GM12878 (cell line): ENCODE measurements around the gene MAFG. TPM values are rescaled to one million over a fixed set of nuclear protein-coding genes. Genes with fewer than 3 reads are reported as not detected.

ENCODE experiments used
- ATAC-seq: fragments of 200-7000 bp; cut with Tn5 transposase; 3 replicates; pipeline ENCODE4 v1.9.1; 2020; ENCODE audit warnings: mild to moderate bottlenecking, moderate library complexity
- BruUV-seq: library from RNA; stranded (reverse); fragments of 400-500 nt; replicated peaks from 2 replicates; lab custom pipeline; 2021; lab: Mats Ljungman, UMichigan
- CTCF ChIA-PET: fragments of 300-600 bp; sonication (Branson Sonifier 250); formaldehyde crosslinking; extraction: SDS; loops from one replicate; lab custom pipeline; 2021; ENCODE audit warnings: inconsistent platforms; lab: Yijun Ruan, JAX
- POLR2A ChIA-PET: fragments of 350-600 bp; formaldehyde crosslinking; extraction: SDS; loops from one replicate; lab custom pipeline; 2021; ENCODE audit warnings: inconsistent platforms; lab: Charles Lee
- RAD21 ChIA-PET: fragments of 300-600 bp; sonication (Branson Sonifier 250); formaldehyde crosslinking; loops from one replicate; lab custom pipeline; 2023; ENCODE audit warnings: antibody characterized with exemption; ENCODE audit not compliant: unreplicated experiment; lab: Charles Lee
- SMC1A ChIA-PET: fragments of 300-600 bp; sonication (Branson Sonifier 250); formaldehyde crosslinking; loops from one replicate; lab custom pipeline; 2023; ENCODE audit not compliant: unreplicated experiment, uncharacterized antibody; lab: Charles Lee
- DNase-seq: peaks from one replicate; pipeline ENCODE4 v3.0.0-alpha.2; 2011; ENCODE audit warnings: low read depth, low spot score
- FAIRE-seq: peaks from 3 replicates; lab custom pipeline; 2011; peaks lifted over from hg19 to GRCh38; lab: Jason Lieb, UNC
- H2AFZ ChIP-seq: 2 replicates; pipeline ENCODE4 v1.6.0; 2011; ENCODE audit warnings: low read depth, low read length, control low read depth; ENCODE audit not compliant: control insufficient read depth
- H3K27ac ChIP-seq: 2 replicates; pipeline ENCODE4 v1.5.1; 2011; ENCODE audit warnings: control low read depth; ENCODE audit not compliant: control insufficient read depth, insufficient read depth
- H3K27me3 ChIP-seq, 2 experiments: replicated peaks in 1 of 2; 2 replicates each; pipeline versions ENCODE4 v1.6.0 to v1.6.1; 2011; ENCODE audit warnings: low read length in 1 of 2; ENCODE audit not compliant: control insufficient read depth in 2 of 2, insufficient read depth in 2 of 2
- H3K36me3 ChIP-seq, 2 experiments: 2 replicates each; pipeline ENCODE4 v1.5.1; 2011; ENCODE audit warnings: low read length in 1 of 2; ENCODE audit not compliant: control insufficient read depth in 2 of 2, insufficient read depth in 2 of 2
- H3K4me1 ChIP-seq: 2 replicates; pipeline ENCODE4 v1.6.1; 2011; ENCODE audit warnings: mild to moderate bottlenecking, low read length, moderate library complexity, mixed read lengths; ENCODE audit not compliant: control insufficient read depth, insufficient read depth
- H3K4me2 ChIP-seq: 2 replicates; pipeline ENCODE4 v1.6.0; 2011; ENCODE audit warnings: control low read depth; ENCODE audit not compliant: control insufficient read depth, insufficient read depth
- H3K4me3 ChIP-seq: fragments of 200-600 bp; sonication (generic); 2 replicates; pipeline ENCODE4 v1.5.1; 2016
- H3K79me2 ChIP-seq: 2 replicates; pipeline ENCODE4 v1.6.0; 2011; ENCODE audit warnings: low read length; ENCODE audit not compliant: control insufficient read depth, insufficient read depth
- H3K9ac ChIP-seq: 2 replicates; pipeline ENCODE4 v1.8.0; 2011; ENCODE audit warnings: low read length, control low read depth, mixed read lengths; ENCODE audit not compliant: control insufficient read depth, insufficient read depth
- H3K9me3 ChIP-seq: replicated peaks from 3 replicates; pipeline ENCODE4 v1.5.1; 2011; ENCODE audit warnings: mild to moderate bottlenecking, low read length; ENCODE audit not compliant: control insufficient read depth, insufficient read depth
- H4K20me1 ChIP-seq: 2 replicates; pipeline ENCODE4 v1.6.0; 2011; ENCODE audit not compliant: control insufficient read depth, insufficient read depth
- HDAC6 ChIP-seq: fragments of 200-600 bp; sonication (generic); IDR thresholded peaks from one replicate; pipeline ENCODE4 v1.8.0; 2017; ENCODE audit warnings: antibody characterized with exemption; ENCODE audit not compliant: unreplicated experiment
- IKZF2 ChIP-seq, 2 experiments: fragments of 450-650 bp; IDR thresholded peaks; 2 replicates each; pipeline ENCODE4 v1.6.1; 2017; ENCODE audit warnings: mild to moderate bottlenecking in 2 of 2, moderate library complexity in 2 of 2
- MEF2B ChIP-seq: fragments of 450-650 bp; IDR thresholded peaks from 2 replicates; pipeline ENCODE4 v1.6.1; 2018; ENCODE audit warnings: mild to moderate bottlenecking, moderate library complexity; ENCODE audit not compliant: partially characterized antibody, poor library complexity, severe bottlenecking
- NBN ChIP-seq: fragments of 450-650 bp; IDR thresholded peaks from 2 replicates; pipeline ENCODE4 v1.6.1; 2016
- NFIC ChIP-seq: IDR thresholded peaks from 2 replicates; pipeline ENCODE4 v1.6.1; 2012; ENCODE audit warnings: low read depth, mild to moderate bottlenecking, inconsistent platforms, low read length, moderate library complexity
- NR2C1 ChIP-seq: fragments of 450-650 bp; IDR thresholded peaks from 2 replicates; pipeline ENCODE4 v1.6.1; 2017; ENCODE audit warnings: antibody characterized with exemption, mild to moderate bottlenecking, moderate library complexity
- PAX5 ChIP-seq: IDR thresholded peaks from 2 replicates; pipeline ENCODE4 v1.6.1; 2011; ENCODE audit warnings: low read depth, low read length, borderline replicate concordance
- POU2F2 ChIP-seq: IDR thresholded peaks from 3 replicates; pipeline ENCODE4 v1.6.1; 2011; ENCODE audit warnings: low read depth, mild to moderate bottlenecking, low read length, borderline replicate concordance
- SRF ChIP-seq, 2 experiments: IDR thresholded peaks; 2 replicates each; pipeline ENCODE4 v1.6.1; 2011; ENCODE audit warnings: low read depth in 2 of 2, low read length in 2 of 2, mild to moderate bottlenecking in 1 of 2, moderate library complexity in 1 of 2
- SUPT20H ChIP-seq: IDR thresholded peaks from 2 replicates; pipeline ENCODE4 v1.6.1; 2011; ENCODE audit warnings: low read depth, mild to moderate bottlenecking, low read length, moderate library complexity, borderline replicate concordance; ENCODE audit not compliant: control insufficient read depth
- TCF12 ChIP-seq: IDR thresholded peaks from 2 replicates; pipeline ENCODE4 v1.6.1; 2011; ENCODE audit warnings: low read depth, mild to moderate bottlenecking, low read length
- ZNF217 ChIP-seq: fragments of 450-650 bp; IDR thresholded peaks from 2 replicates; pipeline ENCODE4 v1.6.1; 2017; ENCODE audit warnings: antibody characterized with exemption, mild to moderate bottlenecking
- WGBS: methylation state at CpG from one replicate; pipeline ENCODE4 v1.1.6; 2016; ENCODE audit warnings: low lambda C conversion rate; ENCODE audit not compliant: insufficient replicate concordance, insufficient coverage; ENCODE audit errors: missing lambda C conversion rate; 5-methylcytosine and 5-hydroxymethylcytosine counted together
- in situ Hi-C: fragments of 300-500 bp; cut with MboI; formaldehyde crosslinking; loops from 9 replicates; pipeline ENCODE4 v1.14.3; 2018; ENCODE audit warnings: mixed read lengths
- intact Hi-C: fragments of 100-400 bp; cut with micrococcal nuclease; formaldehyde crosslinking; loops from one replicate; pipeline ENCODE4 v1.14.2; 2022; ENCODE audit not compliant: unreplicated experiment
- polyA plus RNA-seq, 11 experiments: library from polyadenylated mRNA; depleted of rRNA in 4 of 11; unstranded in 6 of 11; stranded (reverse) in 5 of 11; fragments of >200 nt; fragmentation: Nextera tagmentation in 4 of 11; fragmentation: Illumina TruSeq in 1 of 11; extraction: Ambion mirVana in 4 of 11; extraction: Trizol in 1 of 11; gene quantifications; 1 replicate in 1 of 11; 2 replicates in 10 of 11; pipeline versions ENCODE4 v1.2.1 to v1.2.3, GENCODE V29; 2011 to 2016; ENCODE audit warnings: inconsistent platforms in 2 of 11, missing spikeins in 2 of 11, low read depth in 1 of 11
- total RNA-seq, 4 experiments: library from RNA; depleted of rRNA in 3 of 4; stranded (reverse); fragments of >200 nt in 3 of 4; fragmentation: Illumina TruSeq in 1 of 4; extraction: Trizol in 1 of 4; gene quantifications; 2 replicates each; pipeline versions ENCODE4 v1.2.1 to v1.2.3, GENCODE V29; 2013 to 2021
- TF ChIP-seq, protein P1 (sequence below): fragments of 450-650 bp; IDR thresholded peaks from 2 replicates; pipeline ENCODE4 v1.6.1; 2016; ENCODE audit warnings: mild to moderate bottlenecking
- TF ChIP-seq, protein P2 (sequence below): IDR thresholded peaks from 2 replicates; pipeline ENCODE4 v1.6.1; 2012; ENCODE audit warnings: low read depth, low read length, improper control_type of control experiment

MAFG gene
- total and polyA plus RNA-seq, 10 of the 15 experiments (the other 5 are each of a cell fraction or from before 2014, with no cell fraction given): 0.48 to 20.1 (median 7.6) TPM

DNA sequence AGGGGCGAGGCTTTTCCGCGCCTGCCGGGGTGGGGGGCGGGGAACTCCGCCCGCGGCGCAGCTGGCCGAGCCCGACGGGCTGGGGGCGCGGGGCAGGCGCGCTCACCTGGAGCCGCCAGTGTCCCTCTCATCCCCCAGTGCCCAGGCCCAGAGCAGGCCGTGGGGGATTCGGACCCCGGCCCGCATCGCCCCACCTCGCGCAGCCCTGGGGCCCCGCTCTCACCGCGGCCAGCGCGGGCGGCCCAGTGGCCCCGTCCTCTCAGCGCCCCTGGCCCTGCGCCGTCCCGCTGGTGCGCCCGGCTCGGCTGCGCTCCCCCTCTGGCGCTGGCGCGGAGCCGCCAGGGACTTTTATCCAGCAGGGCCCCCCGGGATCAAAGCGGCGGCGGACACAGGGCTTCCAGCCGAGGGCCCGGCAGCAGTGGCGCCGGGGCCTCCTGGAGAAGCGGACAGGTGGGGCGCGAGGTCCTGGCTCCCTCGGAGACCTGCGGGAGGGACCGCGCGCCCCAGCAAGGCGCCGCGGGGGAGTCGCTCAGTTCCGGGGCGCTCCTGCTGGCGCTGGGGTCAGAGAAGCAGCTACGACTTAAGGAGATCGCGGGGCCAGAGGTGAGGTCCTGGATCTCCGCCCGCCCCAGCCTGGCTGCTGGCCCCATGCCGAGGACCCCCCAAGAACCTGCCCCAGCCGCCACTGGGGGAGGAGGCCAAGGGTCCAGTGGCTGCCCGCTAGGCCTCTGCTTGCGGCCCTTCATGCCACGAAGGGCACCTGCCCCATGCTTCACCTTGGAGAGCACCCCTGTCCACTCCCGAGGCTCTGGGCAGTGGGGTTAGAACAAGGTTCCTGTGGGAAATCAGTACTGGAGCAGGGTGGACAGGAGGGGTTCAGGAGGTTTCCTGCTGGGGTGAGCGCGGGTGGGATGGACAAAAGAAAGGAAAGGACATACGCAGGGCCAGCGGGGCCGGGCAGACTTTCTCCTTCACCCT is 34.3 kb upstream of the MAFG start:
- H3K4me2 ChIP-seq: no peak overlapping the region
- no peak overlapping the region for H3K27ac ChIP-seq
- ChIA-PET SMC1A (no interaction called here), POLR2A (no interaction called here), CTCF (no interaction called here), RAD21 (interaction anchor here (3.0 kb wide), 1 partner anchor 59 kb away, joined by 68 read pairs; the partner anchor contains the start of genes CENPX and LRRC45)
- no peak for FAIRE-seq
- H3K9me3 ChIP-seq: no peaks in the 10 kb centered on the region
- intact Hi-C loops (no loop called here), in situ Hi-C loops (no loop called here)
- no TSS peak for BruUV-seq
- DNase-seq: no peak
- ATAC-seq: no peak
- H2AFZ ChIP-seq: no peak overlapping the region
- no peak overlapping the region for H3K4me3 ChIP-seq
- peaks cover 9 to 24% of the 10 kb centered on the region in 2 experiments for H3K27me3 ChIP-seq
- H3K9ac ChIP-seq: no peak overlapping the region
- WGBS: 48% methylated on average over 54 of the region's 82 CpGs
- no peaks in the 10 kb centered on the region for H3K36me3 ChIP-seq
- H4K20me1 ChIP-seq: no peaks in the 10 kb centered on the region
- TF ChIP-seq PAX5: no peak
- TF ChIP-seq HDAC6: peak; percentile 72
- H3K79me2 ChIP-seq: no peaks in the 10 kb centered on the region
- peaks cover 4% of the 10 kb centered on the region for H3K4me1 ChIP-seq

DNA sequence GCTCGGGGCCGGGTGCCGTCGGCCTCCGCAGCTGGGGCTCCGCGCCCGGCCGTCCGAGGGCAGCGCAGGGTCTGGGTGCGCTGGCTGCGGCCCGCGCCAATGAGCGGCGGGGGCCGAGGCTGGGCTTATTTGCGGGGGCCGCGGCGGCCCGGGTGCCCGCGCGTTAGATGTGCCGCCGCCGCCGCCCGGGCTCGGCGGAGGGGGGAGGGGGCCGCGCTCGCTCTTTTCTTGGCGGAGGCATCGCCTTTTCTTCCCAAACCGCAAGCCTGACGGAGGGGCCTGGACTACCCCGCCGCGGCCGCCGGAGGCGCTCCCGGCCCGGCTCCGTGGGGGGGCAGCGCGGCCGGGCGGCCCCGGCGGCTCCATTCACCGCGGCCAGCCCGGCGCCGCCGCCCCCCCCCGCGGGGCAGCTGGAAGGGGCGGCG is 33.6 kb upstream of the MAFG start, which contains the start of gene NOTUM:
NOTUM (minus strand) TSS at position 101 of the 425 bp plus-strand sequence. CDS start 278 bp downstream, outside the sequence.
- Histone ChIP-seq H3K9me3 (no peaks in the 10 kb centered on the region), H3K79me2 (no peaks in the 10 kb centered on the region), H2AFZ (peak within 1 kb of the TSS; percentile 39; the same call in 1 of the 2 replicates), H3K4me1 (no peaks in the 10 kb centered on the region), H4K20me1 (no peaks in the 10 kb centered on the region), H3K4me3 (no peak within 1 kb of the TSS), H3K27ac (no peak within 1 kb of the TSS), H3K4me2 (peak within 1 kb of the TSS; percentile 74; the same call in 1 of the 2 replicates), H3K27me3 (peaks cover 8 to 24% of the 10 kb centered on the region in 2 experiments), H3K9ac (no peak within 1 kb of the TSS), H3K36me3 (no peaks in the 10 kb centered on the region)
- FAIRE-seq: no peak
- 18% methylated on average over 9 of the region's 65 CpGs for WGBS
- BruUV-seq: no TSS peak
- RAD21 ChIA-PET: interaction anchor here (1.9 to 3.0 kb wide), 3 partner anchors 31 to 60 kb away, joined by 6 to 68 read pairs (median 7); partner anchors contain the start of genes CENPX and LRRC45
- no peak for DNase-seq
- CTCF ChIA-PET: interaction anchor here (0.7 to 2.3 kb wide), 4 partner anchors 23 to 76 kb away, joined by 3 to 89 read pairs (median 8); partner anchors contain the start of genes CENPX, DCXR and LRRC45
- POLR2A ChIA-PET: no interaction called here
- in situ Hi-C loops: no loop called here
- ATAC-seq: no peak
- SMC1A ChIA-PET: no interaction called here
- intact Hi-C loops: no loop called here
- TF ChIP-seq POU2F2: no peak
- TF ChIP-seq, protein P1, sequence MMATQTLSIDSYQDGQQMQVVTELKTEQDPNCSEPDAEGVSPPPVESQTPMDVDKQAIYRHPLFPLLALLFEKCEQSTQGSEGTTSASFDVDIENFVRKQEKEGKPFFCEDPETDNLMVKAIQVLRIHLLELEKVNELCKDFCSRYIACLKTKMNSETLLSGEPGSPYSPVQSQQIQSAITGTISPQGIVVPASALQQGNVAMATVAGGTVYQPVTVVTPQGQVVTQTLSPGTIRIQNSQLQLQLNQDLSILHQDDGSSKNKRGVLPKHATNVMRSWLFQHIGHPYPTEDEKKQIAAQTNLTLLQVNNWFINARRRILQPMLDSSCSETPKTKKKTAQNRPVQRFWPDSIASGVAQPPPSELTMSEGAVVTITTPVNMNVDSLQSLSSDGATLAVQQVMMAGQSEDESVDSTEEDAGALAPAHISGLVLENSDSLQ: no peak
- no peak for TF ChIP-seq NBN
- TF ChIP-seq TCF12: no peak
- no peak for TF ChIP-seq MEF2B
- no peak for TF ChIP-seq SRF (IDR thresholded peaks at IDR 0.05; ENCODE audit: low read depth in 2 of 2, low read length in 2 of 2)
- TF ChIP-seq NFIC: no peak
- no peak for TF ChIP-seq ZNF217
- TF ChIP-seq NR2C1: no peak
- no peak for TF ChIP-seq IKZF2 (IDR thresholded peaks at IDR 0.05)
- no peak for TF ChIP-seq SUPT20H
- TF ChIP-seq, protein P2, sequence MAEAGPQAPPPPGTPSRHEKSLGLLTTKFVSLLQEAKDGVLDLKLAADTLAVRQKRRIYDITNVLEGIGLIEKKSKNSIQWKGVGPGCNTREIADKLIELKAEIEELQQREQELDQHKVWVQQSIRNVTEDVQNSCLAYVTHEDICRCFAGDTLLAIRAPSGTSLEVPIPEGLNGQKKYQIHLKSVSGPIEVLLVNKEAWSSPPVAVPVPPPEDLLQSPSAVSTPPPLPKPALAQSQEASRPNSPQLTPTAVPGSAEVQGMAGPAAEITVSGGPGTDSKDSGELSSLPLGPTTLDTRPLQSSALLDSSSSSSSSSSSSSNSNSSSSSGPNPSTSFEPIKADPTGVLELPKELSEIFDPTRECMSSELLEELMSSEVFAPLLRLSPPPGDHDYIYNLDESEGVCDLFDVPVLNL: no peak
